CD4-positive, alpha-beta memory T cell (primary cell): Measurements from ENCODE around the gene SPECC1. TPM values are rescaled to one million over a fixed set of nuclear protein-coding genes. Genes with fewer than 3 reads are reported as not detected.
"Not testable (repeated sequence)": the region's sequence is repeated elsewhere in the genome, so short reads cannot be mapped to it uniquely, and the experiment has no call there.

Experiments used
- CTCF ChIA-PET: fragments of 350-600 bp; sonication (Branson Sonifier 250); formaldehyde crosslinking; loops from one replicate; lab custom pipeline; 2021; ENCODE audit warnings: inconsistent platforms; ENCODE audit not compliant: partially characterized antibody; lab: Charles Lee
- POLR2A ChIA-PET: fragments of 350-600 bp; sonication (Branson Sonifier 250); formaldehyde crosslinking; loops from one replicate; lab custom pipeline; 2021; ENCODE audit not compliant: partially characterized antibody; lab: Charles Lee
- DNase-seq, 5 donors: peaks; one replicate each; pipeline versions ENCODE4 v3.0.0 to v3.0.0-alpha.2; 2020 to 2022; ENCODE audit warnings: mixed read lengths in 1 of 5
- H3K27ac ChIP-seq: one replicate; pipeline ENCODE4 v1.7.0; 2013; ENCODE audit warnings: low read depth, low read length
- H3K27me3 ChIP-seq: 2 replicates; pipeline ENCODE4 v1.7.0; 2013; ENCODE audit warnings: mild to moderate bottlenecking, low read length, moderate library complexity; ENCODE audit not compliant: insufficient read depth
- H3K36me3 ChIP-seq: 2 replicates; pipeline ENCODE4 v1.7.0; 2013; ENCODE audit warnings: mild to moderate bottlenecking, low read length, moderate library complexity; ENCODE audit not compliant: insufficient read depth
- H3K4me1 ChIP-seq: 2 replicates; pipeline ENCODE4 v1.7.0; 2013; ENCODE audit warnings: mild to moderate bottlenecking, low read length, moderate library complexity; ENCODE audit not compliant: insufficient read depth
- H3K4me3 ChIP-seq, 2 donors: one replicate each; pipeline ENCODE4 v1.7.0; 2013; ENCODE audit warnings: low read length in 2 of 2, mild to moderate bottlenecking in 1 of 2
- H3K9me3 ChIP-seq, 2 donors: one replicate each; pipeline ENCODE4 v1.7.0; 2013; ENCODE audit warnings: low read length in 2 of 2, control low read depth in 1 of 2; ENCODE audit not compliant: control insufficient read depth in 1 of 2
- H3K27ac Mint-ChIP-seq, 7 donors: one replicate each; pipeline ENCODE4 v1.8.0; 2020 to 2021; ENCODE audit warnings: mixed read lengths in 7 of 7, mild to moderate bottlenecking in 6 of 7, inconsistent platforms in 3 of 7, moderate library complexity in 3 of 7
- H3K27me3 Mint-ChIP-seq, 2 donors: one replicate each; pipeline ENCODE4 v1.8.0; 2020 to 2021; ENCODE audit warnings: mixed read lengths in 2 of 2
- H3K36me3 Mint-ChIP-seq, 2 donors: one replicate each; pipeline ENCODE4 v1.8.0; 2020 to 2021; ENCODE audit warnings: mixed read lengths in 2 of 2, inconsistent platforms in 1 of 2, mild to moderate bottlenecking in 1 of 2
- H3K4me1 Mint-ChIP-seq, 4 donors: one replicate each; pipeline ENCODE4 v1.8.0; 2020 to 2021; ENCODE audit warnings: mixed read lengths in 4 of 4, mild to moderate bottlenecking in 1 of 4
- H3K4me3 Mint-ChIP-seq, 8 donors: one replicate each; pipeline ENCODE4 v1.8.0; 2020 to 2021; ENCODE audit warnings: mixed read lengths in 8 of 8, mild to moderate bottlenecking in 7 of 8, moderate library complexity in 6 of 8, inconsistent platforms in 3 of 8
- H3K9me3 Mint-ChIP-seq, 8 donors: one replicate each; pipeline ENCODE4 v1.8.0; 2020 to 2021; ENCODE audit warnings: mixed read lengths in 8 of 8, mild to moderate bottlenecking in 5 of 8, inconsistent platforms in 3 of 8, moderate library complexity in 1 of 8
- intact Hi-C: fragments of 100-400 bp; cut with micrococcal nuclease; formaldehyde crosslinking; loops from one replicate; pipeline ENCODE4 v1.15.1; 2023
- polyA plus RNA-seq, 2 donors: library from polyadenylated mRNA; unstranded; fragments of 300-500 nt; fragmentation: Illumina TruSeq; gene quantifications; one replicate each; pipeline ENCODE4 v1.2.3, GENCODE V29; 2021
- total RNA-seq, 2 experiments: library from RNA; stranded (reverse); gene quantifications; one replicate each; pipeline ENCODE4 v1.2.3, GENCODE V29; 2021

The SPECC1 gene
- total and polyA plus RNA-seq, 4 experiments from 2014 or later, result 1.7 to 13.4 (median 8.7) TPM

GRCh38 chr17:20259668-20260067 is 250.5 kb downstream of the SPECC1 start:
- Mint-ChIP-seq H3K9me3 (peaks cover 0 to 13% (median 5%) of the 10 kb centered on the region in 8 donors), H3K4me3 (no peak overlapping the region), H3K4me1 (peaks cover 10 to 35% (median 22%) of the 10 kb centered on the region in 4 donors), H3K36me3 (peaks cover 19 to 25% of the 10 kb centered on the region in 2 donors), H3K27ac (no peak overlapping the region), H3K27me3 (no peaks in the 10 kb centered on the region)
- no peaks in the 10 kb centered on the region for H3K27me3 ChIP-seq
- intact Hi-C loops, result no loop called here
- CTCF ChIA-PET, result no interaction called here
- no peaks in the 10 kb centered on the region for H3K36me3 ChIP-seq
- H3K4me1 ChIP-seq, result peaks cover 15% of the 10 kb centered on the region
- peaks cover 0 to 4% of the 10 kb centered on the region in 2 donors for H3K9me3 ChIP-seq
- DNase-seq, result no peak
- POLR2A ChIA-PET, result no interaction called here
- no peak overlapping the region for H3K4me3 ChIP-seq
- no peak overlapping the region for H3K27ac ChIP-seq

GRCh38 chr17:20260268-20260667 is 251.1 kb downstream of the SPECC1 start:
- CTCF ChIA-PET, result no interaction called here
- peaks cover 0 to 4% of the 10 kb centered on the region in 2 donors for H3K9me3 ChIP-seq
- no peak overlapping the region for H3K4me3 ChIP-seq
- Mint-ChIP-seq H3K36me3 (peaks cover 19 to 25% of the 10 kb centered on the region in 2 donors), H3K27me3 (no peaks in the 10 kb centered on the region), H3K27ac (peak overlapping the region in 1 of 7 donors; percentile 11), H3K9me3 (peaks cover 0 to 13% (median 5%) of the 10 kb centered on the region in 8 donors), H3K4me1 (peaks cover 14 to 41% (median 24%) of the 10 kb centered on the region in 4 donors), H3K4me3 (no peak overlapping the region)
- POLR2A ChIA-PET, result no interaction called here
- H3K27ac ChIP-seq, result no peak overlapping the region
- no peaks in the 10 kb centered on the region for H3K36me3 ChIP-seq
- H3K27me3 ChIP-seq, result no peaks in the 10 kb centered on the region
- no peak for DNase-seq
- H3K4me1 ChIP-seq, result peaks cover 20% of the 10 kb centered on the region
- intact Hi-C loops, result no loop called here

- POLR2A ChIA-PET, result no interaction called here
- peak overlapping the region in 6 of 7 donors; percentile 4 to 41 (median 18) for H3K27ac Mint-ChIP-seq
These were observed 253.3 kb downstream of the SPECC1 start for GRCh38 chr17:20262226-20263114.

GRCh38 chr17:20263115-20263433 is 253.9 kb downstream of the SPECC1 start:
- H3K27me3 ChIP-seq, H3K27me3 Mint-ChIP-seq, DNase-seq, H3K27ac Mint-ChIP-seq, POLR2A ChIA-PET, intact Hi-C loops, H3K27ac ChIP-seq, H3K4me3 ChIP-seq, H3K9me3 ChIP-seq, H3K36me3 ChIP-seq, H3K9me3 Mint-ChIP-seq: not testable (repeated sequence)
- Mint-ChIP-seq H3K4me3 (peak overlapping the region in 2 of 8 donors; percentile 68 to 71), H3K36me3 (peaks cover 8 to 16% of the 10 kb centered on the region in 2 donors), H3K4me1 (peaks cover 25 to 58% (median 42%) of the 10 kb centered on the region in 4 donors)
- H3K4me1 ChIP-seq, result peaks cover 43% of the 10 kb centered on the region
- CTCF ChIA-PET, result interaction anchor here (1.6 kb wide), 1 partner anchor 36 kb away, joined by 4 read pairs; no protein-coding TSS in a partner anchor

More at GRCh38 chr17:20262226-20263114, 253.3 kb downstream of the SPECC1 start:
- H3K36me3 ChIP-seq, result no peaks in the 10 kb centered on the region
- peaks cover 37% of the 10 kb centered on the region for H3K4me1 ChIP-seq
- Mint-ChIP-seq H3K4me1 (peaks cover 19 to 58% (median 37%) of the 10 kb centered on the region in 4 donors), H3K4me3 (peak overlapping the region in 6 of 8 donors; percentile 21 to 76 (median 56)), H3K27me3 (no peaks in the 10 kb centered on the region), H3K9me3 (peaks cover 0 to 11% (median 5%) of the 10 kb centered on the region in 8 donors), H3K36me3 (peaks cover 14 to 22% of the 10 kb centered on the region in 2 donors)
- intact Hi-C loops, result no loop called here
- H3K4me3 ChIP-seq, result no peak overlapping the region
- H3K27me3 ChIP-seq, result no peaks in the 10 kb centered on the region
- no peak for DNase-seq
- H3K27ac ChIP-seq, result no peak overlapping the region
- peaks cover 0 to 4% of the 10 kb centered on the region in 2 donors for H3K9me3 ChIP-seq
- CTCF ChIA-PET, result interaction anchor here (1.6 kb wide), 1 partner anchor 35 kb away, joined by 4 read pairs; no protein-coding TSS in a partner anchor

GRCh38 chr17:20263595-20263994 is 254.4 kb downstream of the SPECC1 start:
- Mint-ChIP-seq H3K27me3 (no peaks in the 10 kb centered on the region), H3K4me1 (peaks cover 25 to 61% (median 44%) of the 10 kb centered on the region in 4 donors), H3K9me3 (peaks cover 0 to 3% (median under 1%) of the 10 kb centered on the region in 8 donors), H3K27ac (no peak overlapping the region), H3K4me3 (no peak overlapping the region), H3K36me3 (peaks cover 4 to 12% of the 10 kb centered on the region in 2 donors)
- Histone ChIP-seq H3K27me3 (no peaks in the 10 kb centered on the region), H3K4me1 (peaks cover 47% of the 10 kb centered on the region), H3K4me3 (no peak overlapping the region), H3K9me3 (no peaks in the 10 kb centered on the region), H3K27ac (no peak overlapping the region), H3K36me3 (no peaks in the 10 kb centered on the region)
- DNase-seq, result no peak
- ChIA-PET POLR2A (no interaction called here), CTCF (no interaction called here)
- intact Hi-C loops, result no loop called here

GRCh38 chr17:20264996-20265395 is 255.8 kb downstream of the SPECC1 start:
- CTCF ChIA-PET, result interaction anchor here (1.7 kb wide), 1 partner anchor 11 kb away, joined by 6 read pairs; no protein-coding TSS in a partner anchor
- peaks cover 60% of the 10 kb centered on the region for H3K4me1 ChIP-seq
- H3K4me3 ChIP-seq, result no peak overlapping the region
- POLR2A ChIA-PET, result no interaction called here
- Mint-ChIP-seq H3K9me3 (no peaks in the 10 kb centered on the region), H3K27me3 (no peaks in the 10 kb centered on the region), H3K4me3 (peak overlapping the region in 1 of 8 donors; percentile 48), H3K27ac (no peak overlapping the region), H3K4me1 (peaks cover 28 to 69% (median 52%) of the 10 kb centered on the region in 4 donors), H3K36me3 (peaks cover 0 to 5% of the 10 kb centered on the region in 2 donors)
- no peak for DNase-seq
- H3K27me3 ChIP-seq, result no peaks in the 10 kb centered on the region
- intact Hi-C loops, result no loop called here
- H3K27ac ChIP-seq, result no peak overlapping the region
- no peaks in the 10 kb centered on the region for H3K9me3 ChIP-seq
- no peaks in the 10 kb centered on the region for H3K36me3 ChIP-seq

- peaks cover 76% of the 10 kb centered on the region for H3K4me1 ChIP-seq
- DNase-seq, result no peak
These were observed 257.8 kb downstream of the SPECC1 start for GRCh38 chr17:20266806-20267458.

More at GRCh38 chr17:20266806-20267458, 257.8 kb downstream of the SPECC1 start:
- intact Hi-C loops, result no loop called here
- Histone ChIP-seq H3K36me3 (no peaks in the 10 kb centered on the region), H3K27me3 (no peaks in the 10 kb centered on the region), H3K4me3 (no peak overlapping the region), H3K27ac (no peak overlapping the region), H3K9me3 (no peaks in the 10 kb centered on the region)
- Mint-ChIP-seq H3K27ac (peak overlapping the region in 4 of 7 donors; percentile 31 to 82 (median 57)), H3K9me3 (no peaks in the 10 kb centered on the region), H3K4me1 (peaks cover 41 to 80% (median 62%) of the 10 kb centered on the region in 4 donors), H3K36me3 (no peaks in the 10 kb centered on the region), H3K4me3 (peak overlapping the region in 5 of 8 donors; percentile 8 to 79 (median 65)), H3K27me3 (no peaks in the 10 kb centered on the region)
- ChIA-PET CTCF (interaction anchor here (1.0 kb wide), 1 partner anchor 40 kb away, joined by 3 read pairs; no protein-coding TSS in a partner anchor), POLR2A (no interaction called here)
